ENCODE results near the gene MTSS2. TPM values are rescaled to one million over a fixed set of nuclear protein-coding genes. Genes with fewer than 3 reads are reported as not detected.

Gene MTSS2
- polyA plus RNA-seq, 1 experiment: 57.9 TPM

GRCh38 chr16:70688246-70688742, 2.4 kb upstream of the MTSS2 start:
- Histone ChIP-seq H3K27me3 (ENCODE audit: control insufficient read depth, insufficient read depth, low read length) (no peaks in the 10 kb centered on the region), H3K9me3 (ENCODE audit: control insufficient read depth, insufficient read depth, low read length) (no peaks in the 10 kb centered on the region; the same call in 1 of the 2 replicates), H3K27ac (ENCODE audit: low read depth, low read length) (peak overlapping the region; percentile 78), H3K4me3 (ENCODE audit: low read depth, low read length) (no peak overlapping the region)
- POLR2A ChIA-PET: interaction anchor here (0.7 to 2.0 kb wide), 8 partner anchors 15 to 74 kb away, joined by 3 to 14 read pairs (median 6); no protein-coding TSS in a partner anchor
- TF ChIP-seq CTCF (IDR thresholded peaks at IDR 0.05; ENCODE audit: low read depth, low read length): no peak
- DNase-seq (ENCODE audit: low read depth, low spot score): no peak
- CTCF ChIA-PET: interaction anchor here (0.6 to 3.3 kb wide), 6 partner anchors 15 to 107 kb away, joined by 3 to 27 read pairs (median 4); no protein-coding TSS in a partner anchor

- ChIA-PET CTCF (interaction anchor here (1.0 to 3.3 kb wide), 5 partner anchors 16 to 83 kb away, joined by 3 to 27 read pairs (median 4); no protein-coding TSS in a partner anchor), POLR2A (interaction anchor here (0.6 to 2.0 kb wide), 11 partner anchors 15 to 166 kb away, joined by 3 to 14 read pairs (median 3); no protein-coding TSS in a partner anchor)
- Histone ChIP-seq H3K9me3 (ENCODE audit: control insufficient read depth, insufficient read depth, low read length) (no peaks in the 10 kb centered on the region; the same call in 1 of the 2 replicates), H3K4me3 (ENCODE audit: low read depth, low read length) (no peak overlapping the region), H3K27ac (ENCODE audit: low read depth, low read length) (peak overlapping the region; percentile 78), H3K27me3 (ENCODE audit: control insufficient read depth, insufficient read depth, low read length) (no peaks in the 10 kb centered on the region)
- no peak for DNase-seq (ENCODE audit: low read depth, low spot score)
- TF ChIP-seq CTCF (IDR thresholded peaks at IDR 0.05; ENCODE audit: low read depth, low read length): no peak
Measured at GRCh38 chr16:70687671-70688245, 1.9 kb upstream of the MTSS2 start.

- TF ChIP-seq CTCF (IDR thresholded peaks at IDR 0.05; ENCODE audit: low read depth, low read length): no peak
- POLR2A ChIA-PET: interaction anchor here (0.6 to 2.0 kb wide), 8 partner anchors 16 to 685 kb away, joined by 3 to 11 read pairs (median 3); no protein-coding TSS in a partner anchor
- H3K9me3 ChIP-seq (ENCODE audit: control insufficient read depth, insufficient read depth, low read length): no peaks in the 10 kb centered on the region; the same call in 1 of the 2 replicates
- peak overlapping the region; percentile 78 for H3K27ac ChIP-seq (ENCODE audit: low read depth, low read length)
- no peak overlapping the region for H3K4me3 ChIP-seq (ENCODE audit: low read depth, low read length)
- CTCF ChIA-PET: interaction anchor here (1.4 to 3.3 kb wide), 3 partner anchors 20 to 84 kb away, joined by 3 to 27 read pairs (median 23); no protein-coding TSS in a partner anchor
- no peak for DNase-seq (ENCODE audit: low read depth, low spot score)
- no peaks in the 10 kb centered on the region for H3K27me3 ChIP-seq (ENCODE audit: control insufficient read depth, insufficient read depth, low read length)
Measured at GRCh38 chr16:70687102-70687511, 1.3 kb upstream of the MTSS2 start.

GRCh38 chr16:70686376-70687101, 686 bp upstream of the MTSS2 start:
- H3K9me3 ChIP-seq (ENCODE audit: control insufficient read depth, insufficient read depth, low read length): no peaks in the 10 kb centered on the region; the same call in 1 of the 2 replicates
- TF ChIP-seq CTCF (IDR thresholded peaks at IDR 0.05; ENCODE audit: low read depth, low read length): no peak
- H3K27me3 ChIP-seq (ENCODE audit: control insufficient read depth, insufficient read depth, low read length): no peaks in the 10 kb centered on the region
- peak overlapping the region; percentile 39 for H3K27ac ChIP-seq (ENCODE audit: low read depth, low read length)
- peak overlapping the region; percentile 41 for H3K4me3 ChIP-seq (ENCODE audit: low read depth, low read length)
- ChIA-PET CTCF (interaction anchor here (0.5 to 3.3 kb wide), 3 partner anchors 30 to 84 kb away, joined by 3 to 27 read pairs (median 23); no protein-coding TSS in a partner anchor), POLR2A (interaction anchor here (0.6 to 2.0 kb wide), 7 partner anchors 17 to 686 kb away, joined by 3 to 11 read pairs (median 3); no protein-coding TSS in a partner anchor)
- no peak for DNase-seq (ENCODE audit: low read depth, low spot score)

Data from AG04450 (cell line).